Activated naive CD8-positive, alpha-beta T cell treated with anti-CD3 and anti-CD28 coated beads for 36 hours (primary cell): ENCODE measurements around the gene FXYD6. TPM values are rescaled to one million over a fixed set of nuclear protein-coding genes. Genes with fewer than 3 reads are reported as not detected.
A peak's percentile ranks its signal among the peaks of the same experiment; 100 is the strongest.
"Not testable (repeated sequence)": the region's sequence is repeated elsewhere in the genome, so short reads cannot be mapped to it uniquely, and the experiment has no call there.

Experiments
- DNase-seq: peaks from one replicate; pipeline ENCODE4 v3.0.0; 2021
- H3K27ac Mint-ChIP-seq: one replicate; pipeline ENCODE4 v1.8.0; 2022; ENCODE audit warnings: mild to moderate bottlenecking, moderate library complexity, mixed read lengths
- H3K27me3 Mint-ChIP-seq: one replicate; pipeline ENCODE4 v1.8.0; 2022; ENCODE audit warnings: mild to moderate bottlenecking, mixed read lengths
- H3K36me3 Mint-ChIP-seq: one replicate; pipeline ENCODE4 v1.8.0; 2021; ENCODE audit warnings: mild to moderate bottlenecking, mixed read lengths
- H3K4me1 Mint-ChIP-seq: one replicate; pipeline ENCODE4 v1.8.0; 2021; ENCODE audit warnings: mixed read lengths
- H3K4me3 Mint-ChIP-seq: one replicate; pipeline ENCODE4 v1.8.0; 2022; ENCODE audit warnings: mild to moderate bottlenecking, moderate library complexity, mixed read lengths
- H3K9me3 Mint-ChIP-seq: one replicate; pipeline ENCODE4 v1.8.0; 2022; ENCODE audit warnings: mixed read lengths
- total RNA-seq, 2 experiments: library from RNA; stranded (reverse); gene quantifications; one replicate each; pipeline ENCODE4 v1.2.3, GENCODE V29; 2021

The FXYD6 gene
- under 1 TPM in 1 of 2 experiments, not detected in 1; 0.18 TPM for total RNA-seq

- H3K27me3 Mint-ChIP-seq = peaks cover 57% of the 10 kb centered on the region
- H3K27ac Mint-ChIP-seq = peak within 1 kb of the TSS; percentile 22
- peak within 1 kb of the TSS; percentile 81 for H3K4me3 Mint-ChIP-seq
- H3K36me3 Mint-ChIP-seq = no peaks in the 10 kb centered on the region
- H3K4me1 Mint-ChIP-seq = peaks cover 23% of the 10 kb centered on the region
- peak; percentile 27 for DNase-seq
- H3K9me3 Mint-ChIP-seq = no peaks in the 10 kb centered on the region
Observed at GRCh38 chr11:117876341-117877119, at the start of gene FXYD6. Gene FXYD6 (minus strand): TSS chr11:117876658. CDS start chr11:117842776, 33,882 bp downstream.

GRCh38 chr11:117926166-117926565, 49.7 kb upstream of the FXYD6 start:
- not testable (repeated sequence) for DNase-seq, H3K27ac Mint-ChIP-seq, H3K9me3 Mint-ChIP-seq, H3K4me3 Mint-ChIP-seq, H3K36me3 Mint-ChIP-seq, H3K27me3 Mint-ChIP-seq
- peaks cover 39% of the 10 kb centered on the region for H3K4me1 Mint-ChIP-seq

GRCh38 chr11:117925198-117925925, 48.9 kb upstream of the FXYD6 start:
- no peak overlapping the region for H3K27ac Mint-ChIP-seq
- no peaks in the 10 kb centered on the region for H3K27me3 Mint-ChIP-seq
- H3K4me3 Mint-ChIP-seq = no peak overlapping the region
- peaks cover 2% of the 10 kb centered on the region for H3K9me3 Mint-ChIP-seq
- H3K36me3 Mint-ChIP-seq = no peaks in the 10 kb centered on the region
- no peak for DNase-seq
- peaks cover 31% of the 10 kb centered on the region for H3K4me1 Mint-ChIP-seq

- Mint-ChIP-seq H3K9me3 (peaks cover 2% of the 10 kb centered on the region), H3K4me3 (no peak overlapping the region), H3K27ac (no peak overlapping the region), H3K36me3 (no peaks in the 10 kb centered on the region), H3K4me1 (peaks cover 25% of the 10 kb centered on the region), H3K27me3 (no peaks in the 10 kb centered on the region)
- no peak for DNase-seq
Observed at GRCh38 chr11:117924631-117925170, 48.2 kb upstream of the FXYD6 start.

- peaks cover 2% of the 10 kb centered on the region for H3K9me3 Mint-ChIP-seq
- H3K27ac Mint-ChIP-seq = no peak overlapping the region
- H3K27me3 Mint-ChIP-seq = no peaks in the 10 kb centered on the region
- H3K4me1 Mint-ChIP-seq = peaks cover 22% of the 10 kb centered on the region
- H3K4me3 Mint-ChIP-seq = no peak overlapping the region
- DNase-seq = no peak
- no peaks in the 10 kb centered on the region for H3K36me3 Mint-ChIP-seq
Observed at GRCh38 chr11:117923773-117924172, 47.3 kb upstream of the FXYD6 start.

DNA sequence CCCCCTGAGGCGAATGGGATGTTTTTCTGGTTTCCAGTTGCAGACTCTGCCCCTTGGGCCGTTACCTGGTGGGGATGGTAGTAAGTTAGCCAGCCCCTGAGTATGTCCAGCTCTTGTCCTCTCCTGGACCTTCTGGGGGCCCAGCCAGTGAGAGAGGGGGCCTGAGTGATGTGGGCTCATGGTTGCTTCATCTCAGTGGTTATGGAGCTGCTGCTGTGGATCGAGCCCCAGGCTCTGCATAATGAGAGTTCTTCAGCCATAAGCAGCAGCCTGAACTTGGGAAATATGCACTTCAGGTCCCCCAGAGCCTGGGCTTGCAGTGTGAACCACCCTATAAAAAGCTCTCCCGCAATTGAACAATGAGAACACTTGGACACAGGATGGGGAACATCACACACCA, 46.8 kb upstream of the FXYD6 start:
- Mint-ChIP-seq H3K4me3 (no peak overlapping the region), H3K27ac (no peak overlapping the region), H3K27me3 (no peaks in the 10 kb centered on the region), H3K9me3 (peaks cover 2% of the 10 kb centered on the region), H3K36me3 (no peaks in the 10 kb centered on the region), H3K4me1 (peaks cover 17% of the 10 kb centered on the region)
- no peak for DNase-seq

GRCh38 chr11:117921893-117922292, 45.4 kb upstream of the FXYD6 start:
- Mint-ChIP-seq H3K27me3 (no peaks in the 10 kb centered on the region), H3K4me1 (peaks cover 11% of the 10 kb centered on the region), H3K4me3 (no peak overlapping the region), H3K27ac (no peak overlapping the region), H3K9me3 (no peaks in the 10 kb centered on the region), H3K36me3 (no peaks in the 10 kb centered on the region)
- no peak for DNase-seq

DNA sequence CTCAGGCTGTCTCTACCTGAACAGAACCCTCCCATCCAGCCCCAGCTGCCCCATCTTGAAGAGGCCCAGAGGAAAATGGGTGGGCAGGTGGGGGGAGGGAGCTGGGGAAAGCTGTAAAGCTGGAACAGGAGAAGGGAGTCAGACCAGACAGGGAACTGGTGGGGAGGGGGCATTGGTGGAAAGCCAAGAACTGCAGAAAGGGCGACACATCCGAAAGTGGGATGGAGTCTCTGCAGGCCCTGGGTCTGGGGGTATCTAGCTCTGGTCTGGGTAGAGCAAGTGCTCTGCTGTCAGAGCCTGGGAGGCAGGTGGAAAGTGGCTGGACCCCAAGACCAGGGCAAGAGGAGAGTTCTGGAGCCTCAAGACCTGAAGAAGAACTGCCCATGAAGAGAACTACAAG, 45.0 kb upstream of the FXYD6 start:
- no peak for DNase-seq
- Mint-ChIP-seq H3K27ac (no peak overlapping the region), H3K36me3 (no peaks in the 10 kb centered on the region), H3K9me3 (no peaks in the 10 kb centered on the region), H3K4me1 (peaks cover 11% of the 10 kb centered on the region), H3K4me3 (no peak overlapping the region), H3K27me3 (no peaks in the 10 kb centered on the region)

- no peak for DNase-seq
- Mint-ChIP-seq H3K36me3 (no peaks in the 10 kb centered on the region), H3K9me3 (no peaks in the 10 kb centered on the region), H3K27me3 (no peaks in the 10 kb centered on the region), H3K4me1 (peaks cover 7% of the 10 kb centered on the region), H3K27ac (no peak overlapping the region), H3K4me3 (no peak overlapping the region)
Observed at GRCh38 chr11:117919781-117920221, 43.3 kb upstream of the FXYD6 start.

- H3K27ac Mint-ChIP-seq = no peak overlapping the region
- H3K9me3 Mint-ChIP-seq = no peaks in the 10 kb centered on the region
- peaks cover 7% of the 10 kb centered on the region for H3K4me1 Mint-ChIP-seq
- no peak for DNase-seq
- H3K27me3 Mint-ChIP-seq = no peaks in the 10 kb centered on the region
- H3K36me3 Mint-ChIP-seq = no peaks in the 10 kb centered on the region
- H3K4me3 Mint-ChIP-seq = no peak overlapping the region
Observed at GRCh38 chr11:117919341-117919740, 42.9 kb upstream of the FXYD6 start.

GRCh38 chr11:117918366-117919255, 42.2 kb upstream of the FXYD6 start:
- Mint-ChIP-seq H3K36me3 (no peaks in the 10 kb centered on the region), H3K4me3 (no peak overlapping the region), H3K27ac (no peak overlapping the region)

DNA sequence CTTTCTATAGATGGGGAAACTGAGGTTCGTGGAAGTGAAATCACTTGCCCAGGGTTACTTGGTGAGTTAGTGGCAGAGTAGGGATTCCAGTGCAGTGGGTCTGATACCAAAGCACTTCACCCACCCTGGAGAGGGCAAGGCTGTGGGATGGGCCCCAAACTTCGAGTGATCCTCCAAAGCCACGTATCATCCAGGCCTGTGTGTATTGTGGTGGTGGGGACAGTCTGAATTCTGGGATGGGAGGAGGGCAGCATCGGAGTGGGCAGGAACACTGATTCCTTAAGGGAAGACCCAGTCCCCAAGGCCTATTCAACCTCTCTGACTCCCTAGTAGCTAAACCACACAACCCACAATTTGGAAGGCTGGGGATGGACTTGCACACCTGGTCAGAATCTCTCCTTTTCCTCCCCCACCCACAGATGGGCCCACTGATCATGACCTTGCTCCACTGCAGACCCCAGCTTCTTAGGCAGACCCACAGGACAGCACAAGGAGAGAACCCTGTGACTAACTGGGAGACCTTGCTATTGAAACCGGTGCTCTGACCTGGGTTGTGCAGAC, 41.2 kb upstream of the FXYD6 start:
- Mint-ChIP-seq H3K4me3 (no peak overlapping the region), H3K27ac (no peak overlapping the region), H3K27me3 (no peaks in the 10 kb centered on the region), H3K36me3 (no peaks in the 10 kb centered on the region), H3K4me1 (peaks cover 7% of the 10 kb centered on the region), H3K9me3 (no peaks in the 10 kb centered on the region)
- no peak for DNase-seq

More at GRCh38 chr11:117918366-117919255, 42.2 kb upstream of the FXYD6 start:
- no peak for DNase-seq
- Mint-ChIP-seq H3K4me1 (peaks cover 7% of the 10 kb centered on the region), H3K9me3 (no peaks in the 10 kb centered on the region), H3K27me3 (no peaks in the 10 kb centered on the region)

DNA sequence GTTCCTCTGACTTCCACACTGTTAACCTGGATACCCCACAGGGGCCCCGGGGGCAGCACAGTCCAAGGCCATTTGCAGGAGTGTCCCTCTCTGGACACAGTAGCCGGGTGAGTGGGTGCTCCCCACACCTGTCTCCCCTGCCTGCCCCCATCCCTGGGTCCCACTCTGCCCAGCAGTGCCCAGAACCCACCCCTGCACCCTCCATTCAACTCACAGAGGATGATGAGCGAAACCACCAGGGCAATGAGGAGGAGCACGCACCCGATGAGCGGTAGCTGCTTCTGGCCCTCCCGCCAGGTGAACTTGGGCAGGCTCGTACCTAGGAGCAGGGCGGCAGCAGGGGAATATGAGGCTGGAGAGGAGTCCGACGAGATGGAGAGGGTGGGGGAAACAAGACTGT, 40.5 kb upstream of the FXYD6 start:
- H3K4me1 Mint-ChIP-seq = peaks cover 7% of the 10 kb centered on the region
- DNase-seq = no peak
- H3K27me3 Mint-ChIP-seq = no peaks in the 10 kb centered on the region
- no peaks in the 10 kb centered on the region for H3K36me3 Mint-ChIP-seq
- no peak overlapping the region for H3K27ac Mint-ChIP-seq
- no peak overlapping the region for H3K4me3 Mint-ChIP-seq
- H3K9me3 Mint-ChIP-seq = no peaks in the 10 kb centered on the region

GRCh38 chr11:117915672-117916235, 39.3 kb upstream of the FXYD6 start:
- Mint-ChIP-seq H3K27me3 (no peaks in the 10 kb centered on the region), H3K4me1 (peaks cover 7% of the 10 kb centered on the region), H3K9me3 (no peaks in the 10 kb centered on the region), H3K27ac (no peak overlapping the region), H3K36me3 (no peaks in the 10 kb centered on the region), H3K4me3 (no peak overlapping the region)
- no peak for DNase-seq
